ENCODE measurements around the gene ACACA.

- TF ChIP-seq CTCF (conservative IDR thresholded peaks at IDR 0.05 in 1 of 2, IDR thresholded peaks at IDR 0.05 in 1 of 2; ENCODE audit: extremely low read depth in 1 of 2, insufficient read depth in 1 of 2, low read depth in 1 of 2, low read length in 2 of 2) (no peak), EZH2 (IDR thresholded peaks at IDR 0.05; ENCODE audit: borderline replicate concordance, low read length) (no peak)
Observed at GRCh38 chr17:37160944-37161343, 245.7 kb downstream of the ACACA start.
